Panc1 (cell line): Measurements from ENCODE around the gene ACOT2. TPM values are rescaled to one million over a fixed set of nuclear protein-coding genes. Genes with fewer than 3 reads are reported as not detected.

Source experiments
- ATAC-seq: fragments of 200-7000 bp; cut with Tn5 transposase; 2 replicates; pipeline ENCODE4 v1.9.1; 2020; ENCODE audit warnings: mild to moderate bottlenecking, moderate library complexity
- BruUV-seq: library from RNA; stranded (reverse); fragments of 400-500 nt; replicated peaks from 2 replicates; lab custom pipeline; 2021; lab: Mats Ljungman, UMichigan
- CTCF ChIA-PET: fragments of 300-600 bp; sonication (Branson Sonifier 250); formaldehyde crosslinking; loops from one replicate; lab custom pipeline; 2022; ENCODE audit warnings: antibody characterized with exemption; lab: Charles Lee
- POLR2A ChIA-PET: fragments of 300-600 bp; sonication (Branson Sonifier 250); formaldehyde crosslinking; loops from one replicate; lab custom pipeline; 2022; ENCODE audit warnings: antibody characterized with exemption; lab: Charles Lee
- DNase-seq: peaks from one replicate; pipeline ENCODE4 v3.0.0-alpha.2; 2010; ENCODE audit warnings: low read depth, low spot score
- H3K27ac ChIP-seq: 2 replicates; pipeline ENCODE4 v1.5.1; 2011; ENCODE audit warnings: mild to moderate bottlenecking, low read length, inconsistent platforms
- H3K27me3 ChIP-seq: fragments of 200-500 bp; sonication (Bioruptor generic); 2 replicates; pipeline ENCODE4 v1.6.0; 2014; ENCODE audit warnings: low read length, inconsistent platforms; ENCODE audit not compliant: control insufficient read depth, insufficient read depth
- H3K36me3 ChIP-seq: fragments of 200-500 bp; sonication (Bioruptor generic); 2 replicates; pipeline ENCODE4 v1.5.1; 2014; ENCODE audit warnings: inconsistent platforms, mild to moderate bottlenecking, low read length, moderate library complexity; ENCODE audit not compliant: control insufficient read depth, insufficient read depth
- H3K4me1 ChIP-seq: 2 replicates; pipeline ENCODE4 v1.5.1; 2011; ENCODE audit warnings: inconsistent platforms, mild to moderate bottlenecking, low read length, moderate library complexity; ENCODE audit not compliant: control insufficient read depth, insufficient read depth
- H3K4me3 ChIP-seq, 2 experiments: 2 replicates each; pipeline ENCODE4 v1.5.1; 2011 to 2012; ENCODE audit warnings: low read depth in 2 of 2, low read length in 2 of 2, mild to moderate bottlenecking in 2 of 2, inconsistent platforms in 1 of 2, moderate library complexity in 1 of 2
- H3K9me3 ChIP-seq: fragments of 200-500 bp; sonication (Bioruptor generic); 2 replicates; pipeline ENCODE4 v1.5.1; 2014; ENCODE audit warnings: low read depth, mild to moderate bottlenecking, inconsistent platforms, low read length, moderate library complexity; ENCODE audit not compliant: control insufficient read depth, insufficient read depth
- CTCF ChIP-seq: fragments of 450-650 bp; IDR thresholded peaks from 2 replicates; pipeline ENCODE4 v1.5.1; 2017; ENCODE audit warnings: mild to moderate bottlenecking
- POLR2AphosphoS5 ChIP-seq: IDR thresholded peaks from 2 replicates; pipeline ENCODE4 v1.6.1; 2012; ENCODE audit warnings: mild to moderate bottlenecking, low read depth, low read length, moderate library complexity
- SIN3A ChIP-seq: IDR thresholded peaks from 2 replicates; pipeline ENCODE4 v1.6.1; 2012; ENCODE audit warnings: low read depth, mild to moderate bottlenecking, low read length, moderate library complexity, borderline replicate concordance; ENCODE audit not compliant: insufficient read depth
- TCF7L2 ChIP-seq: IDR thresholded peaks from 2 replicates; pipeline ENCODE4 v1.6.1; 2011; ENCODE audit warnings: mild to moderate bottlenecking, low read depth, low read length, inconsistent platforms
- in situ Hi-C: cut with HindIII; loops from 2 replicates; pipeline ENCODE4 v1.10.0; 2016; ENCODE audit warnings: low sequenced_read_pairs, low pct_unique_long_range_greater_than_20kb
- intact Hi-C: fragments of 100-400 bp; cut with micrococcal nuclease; formaldehyde crosslinking; loops from one replicate; pipeline ENCODE4 v1.10.0; 2022; ENCODE audit not compliant: unreplicated experiment
- total RNA-seq: library from RNA; stranded (reverse); gene quantifications from one replicate; pipeline ENCODE4 v1.2.1, GENCODE V29; 2021; ENCODE audit not compliant: unreplicated experiment
- TF ChIP-seq, protein P1 (sequence below), 2 experiments: IDR thresholded peaks; 2 replicates each; pipeline ENCODE4 v1.6.1; 2011 to 2012; ENCODE audit warnings: low read depth in 2 of 2, control low read depth in 1 of 2, low read length in 1 of 2, mild to moderate bottlenecking in 1 of 2, moderate library complexity in 1 of 2; ENCODE audit not compliant: insufficient read depth in 1 of 2

The ACOT2 gene
- total RNA-seq, 1 experiment from 2014 or later: 24.9 TPM

DNA sequence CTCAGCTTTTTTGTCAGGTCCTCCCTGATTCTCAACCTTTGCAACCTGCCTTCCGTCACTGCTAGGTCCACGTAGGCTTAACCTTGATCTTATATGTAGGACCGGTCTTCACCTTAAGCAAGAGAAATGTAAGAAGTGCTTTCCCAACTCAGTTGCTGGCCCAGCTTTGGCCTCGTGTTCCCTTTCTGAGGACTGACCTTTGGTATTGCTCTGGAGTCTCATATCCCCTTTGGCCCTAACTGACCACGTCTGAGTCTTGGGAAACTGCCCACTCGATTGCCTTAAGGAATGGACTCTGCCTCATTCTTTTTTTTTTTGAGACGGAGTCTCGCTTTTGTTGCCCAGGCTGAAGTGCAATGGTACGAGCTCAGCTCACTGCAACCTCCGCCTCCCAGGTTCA lies 51.3 kb downstream of the ACOT2 start:
- ATAC-seq: no peak
- no peak for DNase-seq
- TF ChIP-seq POLR2AphosphoS5 (no peak), CTCF (no peak), SIN3A (no peak), TCF7L2 (no peak)
- TF ChIP-seq, protein P1, sequence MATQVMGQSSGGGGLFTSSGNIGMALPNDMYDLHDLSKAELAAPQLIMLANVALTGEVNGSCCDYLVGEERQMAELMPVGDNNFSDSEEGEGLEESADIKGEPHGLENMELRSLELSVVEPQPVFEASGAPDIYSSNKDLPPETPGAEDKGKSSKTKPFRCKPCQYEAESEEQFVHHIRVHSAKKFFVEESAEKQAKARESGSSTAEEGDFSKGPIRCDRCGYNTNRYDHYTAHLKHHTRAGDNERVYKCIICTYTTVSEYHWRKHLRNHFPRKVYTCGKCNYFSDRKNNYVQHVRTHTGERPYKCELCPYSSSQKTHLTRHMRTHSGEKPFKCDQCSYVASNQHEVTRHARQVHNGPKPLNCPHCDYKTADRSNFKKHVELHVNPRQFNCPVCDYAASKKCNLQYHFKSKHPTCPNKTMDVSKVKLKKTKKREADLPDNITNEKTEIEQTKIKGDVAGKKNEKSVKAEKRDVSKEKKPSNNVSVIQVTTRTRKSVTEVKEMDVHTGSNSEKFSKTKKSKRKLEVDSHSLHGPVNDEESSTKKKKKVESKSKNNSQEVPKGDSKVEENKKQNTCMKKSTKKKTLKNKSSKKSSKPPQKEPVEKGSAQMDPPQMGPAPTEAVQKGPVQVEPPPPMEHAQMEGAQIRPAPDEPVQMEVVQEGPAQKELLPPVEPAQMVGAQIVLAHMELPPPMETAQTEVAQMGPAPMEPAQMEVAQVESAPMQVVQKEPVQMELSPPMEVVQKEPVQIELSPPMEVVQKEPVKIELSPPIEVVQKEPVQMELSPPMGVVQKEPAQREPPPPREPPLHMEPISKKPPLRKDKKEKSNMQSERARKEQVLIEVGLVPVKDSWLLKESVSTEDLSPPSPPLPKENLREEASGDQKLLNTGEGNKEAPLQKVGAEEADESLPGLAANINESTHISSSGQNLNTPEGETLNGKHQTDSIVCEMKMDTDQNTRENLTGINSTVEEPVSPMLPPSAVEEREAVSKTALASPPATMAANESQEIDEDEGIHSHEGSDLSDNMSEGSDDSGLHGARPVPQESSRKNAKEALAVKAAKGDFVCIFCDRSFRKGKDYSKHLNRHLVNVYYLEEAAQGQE (IDR thresholded peaks at IDR 0.05; ENCODE audit: insufficient read depth in 1 of 2, low read depth in 2 of 2, low read length in 1 of 2): no peak
- Histone ChIP-seq H3K27ac (no peak overlapping the region), H3K4me1 (no peaks in the 10 kb centered on the region), H3K9me3 (no peaks in the 10 kb centered on the region), H3K36me3 (no peaks in the 10 kb centered on the region), H3K4me3 (no peak overlapping the region), H3K27me3 (no peaks in the 10 kb centered on the region)
- ChIA-PET CTCF (no interaction called here), POLR2A (no interaction called here)
- intact Hi-C loops: no loop called here
- in situ Hi-C loops: no loop called here
- no TSS peak for BruUV-seq

DNA sequence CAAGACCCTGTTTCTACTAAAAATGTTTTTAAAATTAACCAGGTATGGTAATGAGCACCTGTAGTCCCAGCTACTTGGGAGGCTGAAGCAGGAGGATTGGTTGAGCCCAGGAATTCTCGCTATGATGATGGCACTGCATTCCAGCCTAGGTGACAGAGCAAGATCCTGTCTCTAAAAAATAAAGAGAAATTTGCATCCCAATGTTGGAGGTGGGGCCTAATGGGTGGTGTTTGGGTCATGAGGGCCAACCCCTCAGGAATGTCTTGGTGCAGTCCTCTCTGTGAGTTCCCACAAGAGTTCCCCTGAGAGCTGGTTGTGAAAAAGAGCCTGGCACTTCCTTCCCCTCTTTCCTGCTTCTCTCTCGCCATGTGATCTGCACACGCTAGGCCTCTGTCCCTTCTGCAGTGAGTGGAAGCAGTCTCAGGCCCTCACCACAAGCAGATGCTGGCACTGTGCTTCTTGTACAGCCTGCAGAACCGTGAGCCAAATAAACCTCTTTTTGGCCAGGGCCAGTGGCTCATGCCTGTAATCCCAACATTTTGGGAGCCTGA lies 54.6 kb downstream of the ACOT2 start:
- DNase-seq (no peak), ATAC-seq (no peak)
- no peaks in the 10 kb centered on the region for H3K9me3 ChIP-seq
- no peak overlapping the region for H3K27ac ChIP-seq
- no peak overlapping the region for H3K4me3 ChIP-seq
- in situ Hi-C loops: no loop called here
- BruUV-seq: no TSS peak
- CTCF ChIA-PET: no interaction called here
- no peaks in the 10 kb centered on the region for H3K4me1 ChIP-seq
- H3K27me3 ChIP-seq: no peaks in the 10 kb centered on the region
- TF ChIP-seq SIN3A (no peak), TCF7L2 (no peak)
- intact Hi-C loops: no loop called here
- POLR2A ChIA-PET: no interaction called here
- no peaks in the 10 kb centered on the region for H3K36me3 ChIP-seq

Other genes with a start within 250 kb of the ACOT2 start
- gene NUMB, start 110.7 kb upstream of the ACOT2 start, total RNA-seq: 51.5 TPM
- gene RIOX1, start 78.3 kb upstream of the ACOT2 start, total RNA-seq: 16.7 TPM
- 6.4 TPM for gene ACOT1, start 32.1 kb upstream of the ACOT2 start, total RNA-seq
- not detected for gene HEATR4, start 10.3 kb upstream of the ACOT2 start, total RNA-seq
- gene ACOT4, start 22.7 kb downstream of the ACOT2 start, total RNA-seq: 2.7 TPM
- not detected for gene ACOT6, start 43.3 kb downstream of the ACOT2 start, total RNA-seq
- gene DNAL1, start 75.8 kb downstream of the ACOT2 start, total RNA-seq: 15.2 TPM
- 49.7 TPM for gene PNMA1, start 145.2 kb downstream of the ACOT2 start, total RNA-seq